ENCODE results near the gene CMYA5.
"Not testable (repeated sequence)": the region's sequence is repeated elsewhere in the genome, so short reads cannot be mapped to it uniquely, and the experiment has no call there.

CMYA5 gene

DNA sequence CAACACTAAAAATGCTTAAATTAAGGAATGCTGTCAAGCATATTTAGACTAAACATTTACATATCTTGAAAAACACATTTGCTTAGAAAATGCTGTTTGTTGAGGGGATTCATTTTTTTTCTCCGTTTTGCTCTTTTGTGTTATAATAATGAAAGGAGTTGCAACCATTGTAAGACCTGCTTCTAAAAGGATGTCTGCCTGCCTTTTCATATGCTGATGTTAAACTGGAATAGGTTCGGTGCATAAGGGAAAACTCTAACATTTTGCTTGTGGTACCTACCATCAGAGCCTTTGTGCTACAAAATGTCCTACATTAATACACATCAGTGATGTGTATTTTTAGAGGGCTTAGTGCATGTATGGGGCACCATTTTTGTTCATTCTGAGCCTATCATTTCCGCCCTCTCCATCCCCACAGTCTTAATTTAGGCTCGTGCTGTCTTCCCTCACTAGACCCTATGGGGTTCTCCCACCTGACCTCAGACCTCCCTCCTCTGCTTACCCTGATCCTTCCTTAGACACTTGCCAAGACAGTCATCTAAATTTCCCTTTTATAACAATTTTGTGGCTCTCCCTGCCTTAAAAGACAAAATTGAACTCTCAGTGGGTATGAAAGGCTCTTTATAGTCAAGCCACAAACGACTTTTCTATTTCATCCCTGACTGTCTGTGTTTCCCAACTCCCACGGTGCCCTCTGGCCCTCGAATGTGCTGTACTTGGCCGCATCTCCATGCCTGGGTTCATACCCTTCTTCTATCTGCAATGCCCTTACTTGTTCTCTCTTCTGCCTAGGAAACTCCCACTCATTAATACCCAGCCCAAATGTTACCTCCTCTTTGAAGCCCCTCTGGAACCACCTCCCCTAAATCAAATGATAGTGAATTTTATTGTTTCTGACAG, 61.2 kb downstream of the CMYA5 start:
- DNase-seq = no peak

DNA sequence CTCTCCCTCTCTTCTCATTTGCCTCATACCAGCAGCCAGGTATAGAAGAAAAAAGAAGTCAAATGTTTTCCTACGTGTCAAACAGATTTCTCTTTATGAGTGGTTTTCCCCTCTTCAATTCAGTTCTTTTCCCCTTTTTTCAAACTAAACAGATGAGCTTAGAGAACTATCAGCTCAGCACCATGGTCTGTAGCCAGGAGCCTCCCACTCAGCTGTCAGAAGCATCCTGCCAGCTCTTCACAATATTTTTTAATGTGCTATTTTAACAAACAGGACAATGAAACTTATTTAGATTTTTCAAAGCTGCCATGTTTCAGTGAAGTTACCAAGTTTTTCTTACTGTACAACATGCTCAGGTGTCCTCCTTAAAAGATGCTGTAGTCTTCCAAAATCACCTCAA, 63.5 kb downstream of the CMYA5 start:
- no peak for DNase-seq

DNA sequence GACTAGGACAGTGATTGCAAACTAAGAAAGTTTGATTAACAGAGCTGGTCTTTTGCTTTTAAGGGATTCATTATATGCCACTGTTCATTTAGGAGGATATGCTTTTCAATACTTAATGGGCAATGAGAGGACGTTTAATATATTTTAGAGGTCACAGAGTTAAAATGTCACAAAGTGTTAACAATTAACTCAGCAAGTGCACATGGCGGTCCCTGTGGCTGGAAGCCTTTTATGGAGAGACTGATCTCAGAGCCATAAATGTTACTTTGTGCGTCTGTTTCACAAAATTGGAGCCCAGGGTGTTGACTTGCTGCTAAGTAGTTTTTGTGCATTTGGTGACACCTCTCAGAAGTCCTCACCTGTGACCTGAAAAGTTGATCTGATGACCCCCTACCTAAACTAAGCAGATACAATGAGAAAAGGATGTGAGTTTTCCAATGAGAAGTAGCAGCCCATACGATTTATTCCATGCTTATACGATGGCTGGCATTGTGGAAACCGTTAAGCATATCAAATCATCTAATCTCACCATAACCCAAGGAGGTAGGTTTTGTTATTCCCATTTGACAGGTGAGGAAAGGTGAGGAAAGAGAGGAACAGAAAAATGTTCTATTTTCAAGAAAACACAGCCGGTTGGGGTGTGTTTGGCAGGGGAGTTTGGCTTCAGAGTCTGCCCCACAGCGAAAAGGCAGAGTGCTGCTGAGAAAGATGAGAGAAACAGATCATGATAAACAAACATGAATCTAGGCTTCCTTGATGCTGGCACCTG, 64.4 kb downstream of the CMYA5 start:
- no peak for DNase-seq

DNA sequence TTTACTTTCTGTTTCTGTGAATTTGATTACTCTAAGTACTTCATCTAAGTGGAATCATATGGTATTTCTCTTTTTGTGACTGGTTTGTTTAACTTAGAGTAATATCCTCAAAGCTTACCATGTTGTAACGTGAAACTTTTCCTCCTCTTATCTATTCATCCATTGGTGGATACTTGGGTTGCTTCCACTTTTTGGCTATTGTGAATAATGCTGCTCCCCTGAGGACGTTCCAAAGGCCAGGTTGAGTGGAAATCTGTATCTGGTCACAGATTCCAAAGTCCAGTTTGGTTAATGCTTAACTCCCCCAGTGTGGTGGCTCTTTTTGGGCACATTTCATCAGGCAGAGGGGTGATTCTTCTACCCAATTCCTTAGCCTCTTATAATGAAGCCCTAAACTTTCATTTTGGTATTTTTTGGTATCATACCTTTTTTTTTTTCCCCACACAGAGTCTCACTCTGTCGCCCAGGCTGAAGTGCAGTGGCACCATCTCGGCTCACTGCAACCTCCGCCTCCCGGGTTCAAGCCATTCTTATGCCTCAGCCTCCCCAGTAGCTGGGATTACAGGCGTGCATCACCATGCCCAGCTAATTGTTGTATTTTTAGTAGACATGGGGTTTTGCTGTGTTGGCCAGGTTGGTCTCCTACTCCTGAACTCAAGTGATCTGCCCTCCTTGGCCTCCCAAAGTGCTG, 65.4 kb downstream of the CMYA5 start:
- no peak for DNase-seq

DNA sequence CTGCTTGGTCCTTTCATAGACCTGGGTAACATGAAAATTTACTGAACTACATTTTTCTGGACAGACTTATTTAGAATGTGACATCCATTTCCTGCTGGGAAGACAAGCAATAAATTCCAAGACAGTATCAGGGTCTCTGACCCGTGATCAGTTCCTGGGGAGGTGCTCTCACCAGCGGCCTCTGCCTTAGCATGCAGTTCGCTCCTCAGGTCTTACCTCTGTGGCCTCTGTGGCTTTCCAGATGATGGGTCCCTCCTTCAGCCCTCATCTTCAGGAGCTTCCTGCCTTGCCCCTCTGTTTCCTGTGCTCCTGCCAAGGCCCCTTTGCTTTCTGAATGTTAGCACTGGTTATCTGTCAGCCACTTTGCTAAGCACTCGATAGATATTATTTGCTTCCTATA, 66.4 kb downstream of the CMYA5 start:
- no peak for DNase-seq

DNA sequence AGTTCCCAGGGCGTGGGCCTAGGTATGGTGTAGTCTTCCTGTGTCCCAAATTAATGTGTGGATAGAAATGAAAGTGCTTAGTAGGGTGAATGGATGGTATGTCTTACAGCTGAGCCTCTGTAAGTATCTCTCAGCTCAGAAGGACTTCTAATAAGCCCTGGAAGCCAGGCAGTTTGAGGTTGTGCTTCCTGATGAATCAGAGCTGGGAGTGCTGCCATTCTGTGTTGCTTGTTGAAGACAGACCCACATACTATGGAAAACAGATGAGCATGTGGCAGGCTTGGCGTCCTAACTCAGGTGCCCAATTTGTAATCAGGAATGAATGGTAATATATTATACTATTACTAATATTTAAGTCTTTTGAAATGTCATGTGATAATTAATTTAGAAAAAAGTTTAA, 69.8 kb downstream of the CMYA5 start:
- DNase-seq = no peak

DNA sequence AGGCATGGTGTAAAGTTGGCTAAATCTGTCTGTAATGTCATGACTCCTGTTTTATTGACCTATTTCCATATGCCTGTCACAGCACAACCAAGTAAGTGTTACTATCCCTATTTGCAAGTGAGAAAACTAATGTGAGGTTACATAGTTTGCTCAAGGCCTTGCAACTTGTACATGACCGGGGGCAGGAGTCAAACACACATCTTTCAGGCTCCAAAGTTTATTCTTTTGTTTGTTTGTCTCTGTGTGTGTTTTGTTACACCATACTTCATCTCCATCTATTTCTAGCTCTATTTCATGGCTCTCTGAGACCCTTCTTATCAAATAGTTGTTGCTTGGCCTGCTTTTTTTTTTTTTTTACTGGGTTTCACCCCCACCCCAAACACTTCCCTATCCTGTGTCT, 70.2 kb downstream of the CMYA5 start:
- DNase-seq = no peak

DNA sequence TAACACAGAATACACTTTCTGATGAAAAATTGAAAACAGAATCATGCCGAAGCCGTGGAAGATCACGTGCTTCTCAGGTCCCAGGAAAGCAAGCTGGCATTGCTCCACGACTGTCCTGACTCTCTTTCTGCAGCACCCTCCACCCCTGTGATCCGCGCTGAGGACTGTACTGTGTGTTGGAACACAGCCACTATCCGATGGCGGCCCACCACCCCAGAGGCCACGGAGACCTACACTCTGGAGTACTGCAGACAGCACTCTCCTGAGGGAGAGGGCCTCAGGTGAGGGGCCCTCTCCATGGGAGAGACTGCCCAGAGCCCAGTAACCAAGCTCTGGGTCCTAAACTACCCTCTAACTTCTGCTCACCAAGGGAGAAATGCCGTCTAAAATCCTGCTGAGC, 73.3 kb downstream of the CMYA5 start:
- DNase-seq = no peak

DNA sequence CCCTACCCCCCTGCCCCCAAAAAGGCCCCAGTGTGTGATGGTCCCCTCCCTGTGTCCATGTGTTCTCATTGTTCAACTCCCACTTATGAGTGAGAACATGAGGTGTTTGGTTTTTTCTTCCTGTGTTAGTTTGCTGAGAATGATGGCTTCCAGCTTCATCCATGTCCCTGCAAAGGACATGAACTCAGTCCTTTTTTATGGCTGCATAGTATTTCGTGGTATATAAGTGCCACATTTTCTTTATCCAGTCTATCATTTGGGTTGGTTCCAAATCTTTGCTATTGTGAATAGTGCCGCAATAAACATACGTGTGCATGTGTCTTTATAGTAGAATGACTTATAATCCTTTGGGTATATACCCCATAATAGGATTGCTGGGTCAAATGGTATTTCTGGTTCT, 74.5 kb downstream of the CMYA5 start:
- DNase-seq = not testable (repeated sequence)

DNA sequence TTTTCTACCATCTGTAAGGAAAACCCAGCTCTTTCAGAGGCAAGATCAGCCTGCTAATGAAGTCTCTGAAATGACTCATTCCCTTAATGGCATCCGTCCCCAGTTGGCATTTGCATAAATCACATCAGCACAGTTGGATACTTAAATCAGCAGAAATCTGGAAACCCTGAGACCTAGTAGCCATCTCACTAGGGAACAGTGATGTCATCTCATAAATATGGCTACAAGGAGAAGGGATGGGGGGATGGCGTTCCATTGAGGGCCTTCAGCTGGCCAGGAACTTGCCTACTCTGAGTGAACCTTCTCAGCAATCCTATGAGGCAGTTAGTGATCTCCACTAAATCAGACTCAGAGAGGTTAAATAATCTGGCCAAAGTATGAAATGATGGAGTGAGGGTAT, 81.8 kb downstream of the CMYA5 start:
- no peak for DNase-seq

DNA sequence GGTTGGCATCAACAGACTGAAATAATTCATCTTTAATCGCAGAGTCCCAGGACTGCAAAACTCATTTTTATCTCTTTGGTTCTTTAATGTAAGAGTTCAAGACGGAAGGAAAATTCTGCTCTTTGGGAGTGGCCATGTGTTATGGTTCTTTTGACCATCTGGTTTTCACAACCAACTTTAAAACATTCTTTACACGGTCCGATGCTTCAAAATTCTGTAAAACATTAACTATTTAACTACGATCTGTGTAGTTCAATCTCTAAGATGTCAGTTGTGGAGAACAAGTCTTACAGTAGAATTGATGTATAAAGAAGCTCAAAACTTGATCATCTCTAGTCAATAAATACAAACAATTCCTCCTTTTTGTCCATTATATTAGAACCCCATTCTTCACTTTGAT, 83.0 kb downstream of the CMYA5 start:
- no peak for DNase-seq

DNA sequence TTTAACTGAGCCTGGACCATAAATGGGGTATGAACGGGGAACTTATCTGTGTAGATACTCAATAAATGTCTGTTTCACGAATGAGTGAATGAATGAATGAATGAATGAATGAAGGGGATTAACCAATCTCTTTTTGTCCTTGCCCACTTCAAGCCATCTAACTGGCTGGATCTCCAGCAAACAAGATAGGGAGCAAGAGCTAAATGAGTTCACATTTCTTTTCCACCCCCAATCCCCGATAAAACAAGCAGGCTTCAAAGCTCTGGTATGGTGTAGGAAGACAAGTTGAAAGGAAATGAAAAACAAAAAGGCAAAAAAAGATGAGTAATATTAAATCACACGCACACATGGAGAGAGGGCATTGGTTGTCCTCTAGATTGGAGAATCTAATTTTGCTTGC, 84.0 kb downstream of the CMYA5 start:
- DNase-seq = no peak

DNA sequence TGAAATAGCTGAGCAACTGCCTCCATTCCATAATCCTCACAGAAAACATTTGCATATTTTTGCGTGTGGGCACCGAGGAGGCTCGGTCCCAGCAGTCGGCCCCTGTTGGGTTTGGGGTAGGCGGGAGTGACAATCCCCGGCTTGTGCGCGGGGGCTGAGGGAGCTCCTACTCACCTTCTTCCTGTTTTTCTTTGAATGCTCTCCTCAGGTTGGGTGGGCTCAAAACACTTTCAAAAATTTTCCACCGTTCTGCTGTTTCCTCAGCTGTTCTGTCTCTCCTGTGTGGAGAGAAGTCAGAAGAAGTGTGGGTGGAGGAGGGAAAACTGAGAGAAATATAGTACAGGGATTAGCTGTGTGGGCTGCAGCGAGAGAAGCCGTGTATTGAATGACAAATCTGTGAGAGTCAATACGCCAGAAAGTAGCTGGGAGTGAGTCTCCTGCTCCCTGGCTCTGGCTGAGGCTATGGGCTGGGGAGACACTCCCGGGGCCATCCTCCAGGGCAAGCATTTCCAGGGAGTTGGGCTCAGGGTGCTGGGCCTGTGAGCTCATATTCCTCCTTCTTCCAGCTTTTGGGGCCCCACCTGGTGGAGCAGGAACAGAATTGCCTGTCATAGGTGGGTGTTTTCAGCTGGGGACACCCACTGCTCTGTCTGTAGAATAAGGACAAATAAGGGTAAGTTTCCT, 84.7 kb downstream of the CMYA5 start:
- DNase-seq = no peak

DNA sequence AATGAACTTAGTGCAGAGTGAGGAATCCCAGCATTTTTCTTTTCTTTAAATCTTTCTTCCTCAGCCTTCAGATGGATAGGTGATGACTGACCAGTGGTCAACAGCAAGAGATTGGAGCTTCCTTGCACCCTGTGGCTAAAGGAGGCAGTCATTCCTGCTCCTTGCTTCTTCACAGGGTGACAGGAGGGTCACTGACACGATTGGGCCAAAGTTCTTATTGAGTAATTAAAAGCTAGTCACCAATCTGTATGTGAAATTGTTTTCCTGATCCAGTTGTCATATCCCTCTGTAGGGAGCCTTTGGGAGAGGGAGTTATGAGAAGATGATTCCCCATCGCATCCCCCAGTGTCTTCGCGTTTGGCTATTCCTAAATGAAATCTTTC, 85.2 kb downstream of the CMYA5 start:
- no peak for DNase-seq

DNA sequence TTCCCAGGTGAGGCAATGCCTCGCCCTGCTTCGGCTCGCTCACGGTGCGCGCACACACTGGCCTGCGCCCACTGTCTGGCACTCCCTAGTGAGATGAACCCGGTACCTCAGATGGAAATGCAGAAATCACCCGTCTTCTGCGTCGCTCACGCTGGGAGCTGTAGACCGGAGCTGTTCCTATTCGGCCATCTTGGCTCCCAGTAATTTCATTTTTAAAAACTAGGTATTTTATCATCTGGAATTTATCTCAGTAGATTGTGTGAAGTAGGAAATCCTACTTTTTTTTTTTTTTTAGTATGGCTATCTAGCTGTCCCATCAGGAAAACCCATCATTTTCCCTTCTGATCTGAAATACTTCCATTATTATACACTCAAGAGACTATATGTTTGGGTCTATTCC, 95.1 kb downstream of the CMYA5 start:
- DNase-seq = not testable (repeated sequence)

DNA sequence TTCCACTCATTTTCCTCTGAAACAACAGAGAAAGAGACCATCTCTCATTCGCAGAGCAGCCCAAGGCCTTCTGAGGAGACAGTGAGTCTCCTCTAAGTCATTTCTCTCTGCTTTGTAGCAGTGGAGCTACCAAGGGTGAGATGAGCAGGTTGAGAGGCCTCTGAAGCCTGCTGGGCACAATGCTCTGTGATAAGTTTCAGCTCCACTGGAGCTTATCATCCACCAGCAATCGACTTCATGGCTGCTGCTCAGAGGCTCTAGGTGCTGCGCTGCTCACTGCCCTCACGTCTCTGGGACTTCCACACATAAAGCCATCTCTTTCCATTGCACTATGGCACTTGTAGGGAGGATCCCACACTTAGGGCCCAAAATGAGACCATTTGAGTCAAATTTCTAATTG, 96.3 kb downstream of the CMYA5 start:
- DNase-seq = no peak

DNA sequence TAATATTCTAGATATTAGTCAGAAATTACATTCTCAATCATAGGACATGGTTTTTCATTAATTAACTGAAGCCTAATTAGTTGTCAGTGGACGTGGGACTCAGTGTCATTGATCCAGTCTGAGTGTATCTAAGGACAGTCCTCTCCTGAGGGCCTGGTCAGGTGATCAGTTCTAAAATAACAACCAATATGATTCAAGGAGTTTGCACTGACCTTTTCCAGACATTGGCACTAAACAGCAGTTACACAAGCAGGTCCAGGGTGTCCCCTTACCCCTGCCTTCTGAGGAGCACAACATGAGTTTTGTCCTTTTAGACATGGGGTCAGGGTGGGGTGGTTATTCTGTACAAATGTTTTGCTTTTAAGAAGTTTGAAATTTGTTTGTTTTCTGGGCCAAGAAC, 97.8 kb downstream of the CMYA5 start:
- no peak for DNase-seq

DNA sequence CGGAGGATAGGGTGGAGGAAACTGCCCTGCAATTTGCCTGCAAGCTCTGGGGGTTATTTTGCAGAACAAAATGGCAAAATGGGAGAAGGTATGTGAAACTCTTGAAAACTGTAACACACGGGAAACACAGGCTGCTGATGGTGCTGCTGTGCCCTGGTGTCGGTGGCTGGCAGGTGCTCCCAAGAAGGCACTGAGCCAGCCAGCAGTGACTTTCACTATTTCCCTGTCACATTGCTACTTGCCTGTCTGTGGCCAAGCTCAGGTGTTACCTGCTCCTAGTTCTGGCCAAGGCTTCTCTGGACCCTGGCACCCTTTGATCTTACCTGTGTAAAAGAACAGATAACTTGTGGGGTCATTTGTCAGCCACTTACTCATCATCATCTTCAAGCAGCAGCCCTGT, 102.2 kb downstream of the CMYA5 start:
- DNase-seq = no peak

DNA sequence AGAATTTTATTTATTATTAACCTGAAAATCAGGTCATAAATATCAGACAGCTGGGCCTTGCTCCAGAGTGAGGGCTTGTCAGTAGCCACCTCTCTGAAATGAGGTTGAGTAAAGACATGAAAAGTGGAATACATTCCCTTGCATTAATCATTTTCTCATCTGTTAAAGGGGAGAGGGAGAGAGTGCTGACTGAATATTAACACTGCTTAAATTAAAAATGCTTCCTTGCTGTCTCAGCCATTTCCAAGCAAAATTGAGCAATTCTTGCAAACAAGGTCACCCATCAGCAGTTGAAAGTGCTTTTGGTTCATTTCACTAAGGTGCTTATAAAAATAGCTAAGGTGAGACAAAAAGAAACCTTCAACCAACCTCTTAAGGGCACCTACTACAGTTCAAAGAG, 102.8 kb downstream of the CMYA5 start:
- DNase-seq = no peak

DNA sequence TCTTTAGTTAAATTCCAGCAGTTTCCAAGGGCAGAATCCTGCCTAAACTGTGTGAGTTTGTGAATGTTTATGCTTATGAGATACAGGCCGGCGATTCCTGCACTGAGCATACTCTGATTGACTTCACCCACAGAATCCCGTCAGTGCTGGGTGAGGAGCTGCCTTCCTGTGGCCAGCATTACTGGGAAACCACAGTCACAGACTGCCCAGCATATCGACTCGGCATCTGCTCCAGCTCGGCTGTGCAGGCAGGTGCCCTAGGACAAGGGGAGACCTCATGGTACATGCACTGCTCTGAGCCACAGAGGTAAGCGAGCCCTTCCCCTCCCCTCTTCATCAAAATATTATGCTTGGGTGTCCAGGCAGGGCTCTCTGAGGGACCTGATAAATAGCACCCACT, 103.7 kb downstream of the CMYA5 start:
- no peak for DNase-seq

DNA sequence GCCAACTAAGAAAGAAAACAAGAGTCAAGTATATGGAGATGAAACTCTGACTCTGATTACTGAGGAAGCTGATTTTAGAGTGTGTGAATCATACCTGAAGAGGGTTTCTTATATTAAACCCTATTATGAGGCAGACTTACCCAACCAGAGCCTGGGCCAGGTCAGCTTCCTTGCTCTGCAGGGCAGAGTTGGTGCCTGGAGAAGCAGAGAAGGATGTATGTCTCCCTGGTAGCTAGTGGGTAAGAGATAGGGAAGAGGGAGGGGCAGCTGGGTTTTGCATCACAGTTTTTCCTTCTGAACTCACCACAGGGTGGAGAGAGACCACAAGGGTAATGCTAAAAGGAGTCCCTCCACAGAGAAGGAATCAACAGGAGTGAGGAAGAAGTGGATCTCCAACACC, 104.1 kb downstream of the CMYA5 start:
- no peak for DNase-seq

DNA sequence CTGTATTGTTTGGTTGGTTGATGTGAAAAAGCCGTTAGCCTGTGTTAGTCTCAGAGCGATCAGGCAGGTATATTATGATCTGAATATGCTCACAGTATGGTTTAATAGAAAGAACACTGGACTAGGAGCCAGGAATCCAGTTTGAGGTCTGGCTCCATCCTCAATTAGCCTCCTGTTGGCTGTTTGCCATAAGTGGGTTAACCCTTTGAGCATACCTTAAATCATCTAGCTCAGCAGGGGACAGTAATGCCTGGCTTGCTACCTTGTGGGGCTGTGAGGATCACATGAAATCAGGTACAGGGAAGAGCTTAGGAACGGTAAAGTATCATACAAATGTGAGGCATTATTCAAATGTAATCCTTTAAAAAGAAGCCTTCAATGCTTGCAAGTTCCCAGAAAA, 104.7 kb downstream of the CMYA5 start:
- DNase-seq = no peak

DNA sequence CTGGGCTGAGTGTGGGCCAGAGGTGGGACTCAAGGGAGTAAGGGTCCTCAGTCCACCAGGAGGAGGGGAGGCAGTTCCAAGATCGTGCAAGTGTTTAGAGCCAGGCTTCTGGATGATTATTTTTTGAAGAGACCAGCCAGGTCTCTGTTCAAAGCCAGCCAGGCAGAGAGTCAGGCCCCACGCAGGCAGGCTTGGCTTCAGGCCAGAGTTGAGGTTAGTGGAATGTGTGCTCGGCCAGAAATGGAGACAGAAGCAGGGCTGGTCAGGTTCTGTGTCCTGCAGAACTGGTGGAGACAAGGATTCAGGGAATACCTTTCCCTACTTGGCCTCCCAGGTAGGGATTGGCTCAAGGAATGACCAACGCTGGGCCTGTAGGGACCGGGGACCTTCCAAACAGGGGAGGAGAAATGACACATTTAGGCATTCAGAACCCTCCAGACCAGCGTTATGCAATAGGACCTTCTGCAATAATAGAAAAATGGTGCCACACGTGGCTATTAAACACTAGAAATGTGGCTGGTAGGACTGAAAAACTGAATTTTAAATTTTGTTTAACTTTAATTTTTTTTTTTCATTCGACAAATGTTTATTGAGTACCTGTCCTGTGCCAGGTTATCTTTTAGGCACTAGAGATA, 106.2 kb downstream of the CMYA5 start:
- no peak for DNase-seq
